ENCODE data around the gene PARD6G. TPM values are rescaled to one million over a fixed set of nuclear protein-coding genes. Genes with fewer than 3 reads are reported as not detected.

Gene PARD6G
- total RNA-seq, 1 experiment from 2014 or later = 1.5 TPM

GRCh38 chr18:80175451-80176204 lies 71.7 kb downstream of the PARD6G start:
- Mint-ChIP-seq H3K36me3 (ENCODE audit: insufficient read depth, unreplicated experiment) (no peaks in the 10 kb centered on the region), H3K27ac (ENCODE audit: unreplicated experiment) (no peak overlapping the region), H3K27me3 (ENCODE audit: unreplicated experiment) (no peaks in the 10 kb centered on the region), H3K9me3 (ENCODE audit: low read depth, unreplicated experiment) (no peaks in the 10 kb centered on the region), H3K4me1 (ENCODE audit: low read depth, unreplicated experiment) (no peaks in the 10 kb centered on the region), H3K4me3 (ENCODE audit: low read depth, unreplicated experiment) (no peak overlapping the region)
- intact Hi-C loops (cut with micrococcal nuclease; ENCODE audit: unreplicated experiment) = no loop called here
- CTCF ChIA-PET = no interaction called here
- DNase-seq = no peak
- no peak for TF ChIP-seq CTCF (IDR thresholded peaks at IDR 0.05; ENCODE audit: unreplicated experiment)
- BruUV-seq (replicated peaks) = no TSS peak

- CTCF ChIA-PET = no interaction called here
- no TSS peak for BruUV-seq (replicated peaks)
- DNase-seq = no peak
Measured at GRCh38 chr18:80173060-80173459, 74.3 kb downstream of the PARD6G start.

GRCh38 chr18:80172056-80172455 lies 75.3 kb downstream of the PARD6G start:
- H3K4me1 Mint-ChIP-seq (ENCODE audit: low read depth, unreplicated experiment) = no peaks in the 10 kb centered on the region
- H3K4me3 Mint-ChIP-seq (ENCODE audit: low read depth, unreplicated experiment) = no peak overlapping the region
- no peak overlapping the region for H3K27ac Mint-ChIP-seq (ENCODE audit: unreplicated experiment)
- DNase-seq = no peak
- no peak for TF ChIP-seq CTCF (IDR thresholded peaks at IDR 0.05; ENCODE audit: unreplicated experiment)
- H3K36me3 Mint-ChIP-seq (ENCODE audit: insufficient read depth, unreplicated experiment) = no peaks in the 10 kb centered on the region
- CTCF ChIA-PET = no interaction called here
- no peaks in the 10 kb centered on the region for H3K27me3 Mint-ChIP-seq (ENCODE audit: unreplicated experiment)
- intact Hi-C loops (cut with micrococcal nuclease; ENCODE audit: unreplicated experiment) = no loop called here
- BruUV-seq (replicated peaks) = no TSS peak
- no peaks in the 10 kb centered on the region for H3K9me3 Mint-ChIP-seq (ENCODE audit: low read depth, unreplicated experiment)

More at GRCh38 chr18:80173060-80173459, 74.3 kb downstream of the PARD6G start:
- H3K36me3 Mint-ChIP-seq (ENCODE audit: insufficient read depth, unreplicated experiment) = no peaks in the 10 kb centered on the region
- intact Hi-C loops (cut with micrococcal nuclease; ENCODE audit: unreplicated experiment) = no loop called here
- H3K27ac Mint-ChIP-seq (ENCODE audit: unreplicated experiment) = no peak overlapping the region
- H3K4me1 Mint-ChIP-seq (ENCODE audit: low read depth, unreplicated experiment) = no peaks in the 10 kb centered on the region
- no peak overlapping the region for H3K4me3 Mint-ChIP-seq (ENCODE audit: low read depth, unreplicated experiment)
- no peaks in the 10 kb centered on the region for H3K9me3 Mint-ChIP-seq (ENCODE audit: low read depth, unreplicated experiment)
- no peak for TF ChIP-seq CTCF (IDR thresholded peaks at IDR 0.05; ENCODE audit: unreplicated experiment)
- H3K27me3 Mint-ChIP-seq (ENCODE audit: unreplicated experiment) = no peaks in the 10 kb centered on the region

- BruUV-seq (replicated peaks) = no TSS peak
- H3K27ac Mint-ChIP-seq (ENCODE audit: unreplicated experiment) = no peak overlapping the region
- peaks cover 4% of the 10 kb centered on the region for H3K36me3 Mint-ChIP-seq (ENCODE audit: insufficient read depth, unreplicated experiment)
- TF ChIP-seq CTCF (IDR thresholded peaks at IDR 0.05; ENCODE audit: unreplicated experiment) = peak; percentile 65
- no peaks in the 10 kb centered on the region for H3K27me3 Mint-ChIP-seq (ENCODE audit: unreplicated experiment)
- H3K9me3 Mint-ChIP-seq (ENCODE audit: low read depth, unreplicated experiment) = no peaks in the 10 kb centered on the region
- CTCF ChIA-PET = no interaction called here
- intact Hi-C loops (cut with micrococcal nuclease; ENCODE audit: unreplicated experiment) = no loop called here
- H3K4me3 Mint-ChIP-seq (ENCODE audit: low read depth, unreplicated experiment) = no peak overlapping the region
- no peaks in the 10 kb centered on the region for H3K4me1 Mint-ChIP-seq (ENCODE audit: low read depth, unreplicated experiment)
- DNase-seq = peak; percentile 45
Measured at GRCh38 chr18:80171054-80171872, 76.1 kb downstream of the PARD6G start.
